ENCODE measurements around the gene ESRRB.

Gene ESRRB

DNA sequence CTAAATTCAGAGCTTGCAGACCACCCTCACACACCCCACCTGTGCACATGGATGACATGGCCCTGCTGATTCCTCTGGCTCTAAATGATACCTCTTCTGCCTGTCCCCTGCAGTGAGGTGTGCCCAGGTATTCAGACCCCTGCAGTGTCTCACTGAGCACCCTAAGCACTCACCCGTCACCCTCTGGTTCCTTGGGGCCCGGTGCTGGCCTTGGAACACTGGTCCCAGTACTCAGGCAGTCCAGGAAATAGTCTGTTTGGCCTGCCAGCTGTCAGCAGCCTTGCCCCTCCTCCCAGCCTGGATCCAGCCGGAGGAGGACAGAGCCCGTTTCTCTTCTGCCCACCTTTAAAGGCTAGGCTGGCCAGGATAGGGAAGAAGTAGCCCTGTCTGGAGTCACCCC lies 44.9 kb downstream of the ESRRB start:
- Histone ChIP-seq H3K27ac (ENCODE audit: low read depth, low read length, poor library complexity, severe bottlenecking) (no peak overlapping the region), H3K79me2 (ENCODE audit: insufficient read depth, low read length) (no peaks in the 10 kb centered on the region), H3K4me2 (ENCODE audit: low read length) (no peak overlapping the region), H3K9me2 (ENCODE audit: low read depth, low read length) (no peaks in the 10 kb centered on the region), H3F3A (ENCODE audit: insufficient read depth, low read length) (no peaks in the 10 kb centered on the region), H3K4me1 (ENCODE audit: insufficient read depth, low read length, severe bottlenecking) (no peaks in the 10 kb centered on the region), H4K20me1 (ENCODE audit: insufficient read depth, low read length) (no peaks in the 10 kb centered on the region), H3K9ac (ENCODE audit: low read length) (no peak overlapping the region), H3K9me3 (ENCODE audit: low read length) (no peaks in the 10 kb centered on the region), H3K4me3 (ENCODE audit: low read depth, low read length, poor library complexity, severe bottlenecking) (no peak overlapping the region), H3K27me3 (ENCODE audit: insufficient read depth, low read length) (no peaks in the 10 kb centered on the region), H2AFZ (ENCODE audit: low read length) (no peak overlapping the region), H3K36me3 (ENCODE audit: insufficient read depth, low read length) (no peaks in the 10 kb centered on the region)
- TF ChIP-seq EZH2 (IDR thresholded peaks at IDR 0.05; ENCODE audit: borderline replicate concordance, low read length): no peak
- TF ChIP-seq, protein P1, sequence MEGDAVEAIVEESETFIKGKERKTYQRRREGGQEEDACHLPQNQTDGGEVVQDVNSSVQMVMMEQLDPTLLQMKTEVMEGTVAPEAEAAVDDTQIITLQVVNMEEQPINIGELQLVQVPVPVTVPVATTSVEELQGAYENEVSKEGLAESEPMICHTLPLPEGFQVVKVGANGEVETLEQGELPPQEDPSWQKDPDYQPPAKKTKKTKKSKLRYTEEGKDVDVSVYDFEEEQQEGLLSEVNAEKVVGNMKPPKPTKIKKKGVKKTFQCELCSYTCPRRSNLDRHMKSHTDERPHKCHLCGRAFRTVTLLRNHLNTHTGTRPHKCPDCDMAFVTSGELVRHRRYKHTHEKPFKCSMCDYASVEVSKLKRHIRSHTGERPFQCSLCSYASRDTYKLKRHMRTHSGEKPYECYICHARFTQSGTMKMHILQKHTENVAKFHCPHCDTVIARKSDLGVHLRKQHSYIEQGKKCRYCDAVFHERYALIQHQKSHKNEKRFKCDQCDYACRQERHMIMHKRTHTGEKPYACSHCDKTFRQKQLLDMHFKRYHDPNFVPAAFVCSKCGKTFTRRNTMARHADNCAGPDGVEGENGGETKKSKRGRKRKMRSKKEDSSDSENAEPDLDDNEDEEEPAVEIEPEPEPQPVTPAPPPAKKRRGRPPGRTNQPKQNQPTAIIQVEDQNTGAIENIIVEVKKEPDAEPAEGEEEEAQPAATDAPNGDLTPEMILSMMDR (IDR thresholded peaks at IDR 0.05; ENCODE audit: low read length): no peak

DNA sequence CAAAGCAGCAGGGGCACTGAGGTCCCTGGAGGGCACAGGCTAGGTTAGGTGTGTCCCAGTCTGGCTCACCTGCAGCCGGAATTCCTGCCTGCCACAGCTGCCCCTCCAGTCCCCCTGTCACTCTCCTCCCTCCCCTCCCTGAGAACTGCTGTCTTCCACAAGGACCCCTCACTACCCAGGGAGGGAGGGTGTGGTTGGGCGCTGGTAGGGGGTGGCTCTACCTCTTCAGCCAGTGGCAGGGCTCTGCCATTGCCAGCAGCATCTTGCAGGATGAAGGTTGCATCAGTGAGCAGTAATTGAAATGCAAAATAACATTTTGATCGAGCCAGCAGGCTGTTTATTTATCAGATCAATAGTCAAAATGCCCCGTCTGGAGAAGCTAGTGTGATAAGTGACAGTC lies 45.7 kb downstream of the ESRRB start:
- Histone ChIP-seq H3K79me2 (ENCODE audit: insufficient read depth, low read length) (no peaks in the 10 kb centered on the region), H2AFZ (ENCODE audit: low read length) (no peak overlapping the region), H3K4me3 (ENCODE audit: low read depth, low read length, poor library complexity, severe bottlenecking) (no peak overlapping the region), H3K9me3 (ENCODE audit: low read length) (no peaks in the 10 kb centered on the region), H4K20me1 (ENCODE audit: insufficient read depth, low read length) (no peaks in the 10 kb centered on the region), H3K27ac (ENCODE audit: low read depth, low read length, poor library complexity, severe bottlenecking) (no peak overlapping the region), H3K9ac (ENCODE audit: low read length) (no peak overlapping the region), H3K36me3 (ENCODE audit: insufficient read depth, low read length) (no peaks in the 10 kb centered on the region), H3K4me1 (ENCODE audit: insufficient read depth, low read length, severe bottlenecking) (no peaks in the 10 kb centered on the region), H3F3A (ENCODE audit: insufficient read depth, low read length) (no peaks in the 10 kb centered on the region), H3K9me2 (ENCODE audit: low read depth, low read length) (no peaks in the 10 kb centered on the region), H3K27me3 (ENCODE audit: insufficient read depth, low read length) (no peaks in the 10 kb centered on the region), H3K4me2 (ENCODE audit: low read length) (no peak overlapping the region)
- TF ChIP-seq EZH2 (IDR thresholded peaks at IDR 0.05; ENCODE audit: borderline replicate concordance, low read length): no peak
- TF ChIP-seq, protein P1 (IDR thresholded peaks at IDR 0.05; ENCODE audit: low read length): no peak

DNA sequence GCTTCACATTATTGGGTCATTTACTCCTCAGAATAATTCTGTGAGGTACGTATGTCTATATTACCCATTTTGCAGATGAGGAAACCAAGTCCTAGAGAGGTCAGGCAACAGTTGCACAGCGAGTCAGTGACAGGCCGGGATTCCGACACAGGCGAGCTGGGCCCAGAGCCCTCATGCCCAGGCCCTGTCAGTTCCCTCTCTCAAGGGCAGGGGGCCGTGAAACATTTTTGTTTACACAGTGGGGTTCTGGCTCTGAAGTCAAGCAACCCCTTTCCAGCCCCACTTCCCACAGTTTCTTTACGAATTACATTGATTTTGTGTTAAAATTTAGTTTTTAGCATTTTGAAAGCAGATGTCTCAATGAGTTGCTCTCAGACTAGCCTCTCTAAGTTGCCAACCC lies 46.7 kb downstream of the ESRRB start:
- H3K9me3 ChIP-seq (ENCODE audit: low read length): no peaks in the 10 kb centered on the region
- H3K27ac ChIP-seq (ENCODE audit: low read depth, low read length, poor library complexity, severe bottlenecking): no peak overlapping the region
- no peak for TF ChIP-seq EZH2 (IDR thresholded peaks at IDR 0.05; ENCODE audit: borderline replicate concordance, low read length)
- TF ChIP-seq, protein P1 (IDR thresholded peaks at IDR 0.05; ENCODE audit: low read length): no peak
- H2AFZ ChIP-seq (ENCODE audit: low read length): no peak overlapping the region
- H3F3A ChIP-seq (ENCODE audit: insufficient read depth, low read length): no peaks in the 10 kb centered on the region
- no peaks in the 10 kb centered on the region for H3K36me3 ChIP-seq (ENCODE audit: insufficient read depth, low read length)
- H3K4me3 ChIP-seq (ENCODE audit: low read depth, low read length, poor library complexity, severe bottlenecking): no peak overlapping the region
- H3K4me1 ChIP-seq (ENCODE audit: insufficient read depth, low read length, severe bottlenecking): no peaks in the 10 kb centered on the region
- no peaks in the 10 kb centered on the region for H3K9me2 ChIP-seq (ENCODE audit: low read depth, low read length)
- H3K79me2 ChIP-seq (ENCODE audit: insufficient read depth, low read length): no peaks in the 10 kb centered on the region
- no peak overlapping the region for H3K4me2 ChIP-seq (ENCODE audit: low read length)
- no peaks in the 10 kb centered on the region for H3K27me3 ChIP-seq (ENCODE audit: insufficient read depth, low read length)
- H3K9ac ChIP-seq (ENCODE audit: low read length): no peak overlapping the region
- H4K20me1 ChIP-seq (ENCODE audit: insufficient read depth, low read length): no peaks in the 10 kb centered on the region

All from OCI-LY1 (cell line).